ENCODE results near the gene ZMYND19. TPM values are rescaled to one million over a fixed set of nuclear protein-coding genes. Genes with fewer than 3 reads are reported as not detected.
"Not testable (repeated sequence)": the region's sequence is repeated elsewhere in the genome, so short reads cannot be mapped to it uniquely, and the experiment has no call there.

ZMYND19 gene
- total and polyA plus RNA-seq, 2 donors (not counting 3 experiments of a cell fraction or from before 2014, with no cell fraction given): 22.8 to 32.6 TPM

GRCh38 chr9:137550958-137551263 lies 39.4 kb downstream of the ZMYND19 start:
- H4K20me1 ChIP-seq (replicated peaks; ENCODE audit: control insufficient read depth, extremely low read depth, insufficient read depth, low read length); H3K9me1 ChIP-seq (replicated peaks; ENCODE audit: control insufficient read depth, extremely low read depth, insufficient read depth, low read length); BruUV-seq (replicated peaks); H3K79me2 ChIP-seq (ENCODE audit: control insufficient read depth, insufficient read depth, low read length); CTCF ChIA-PET; dilution Hi-C loops (cut with MboI; ENCODE audit: extremely low pct_ligation_motif_present, low sequenced_read_pairs); H3K4me1 ChIP-seq (ENCODE audit: control insufficient read depth, extremely low read depth, insufficient read depth, low read length); H3K36me3 ChIP-seq (ENCODE audit: control insufficient read depth in 2 of 2, extremely low read depth in 1 of 2, insufficient read depth in 2 of 2, low read length in 2 of 2); POLR2A ChIA-PET; H3K9me3 ChIP-seq (replicated peaks; ENCODE audit: control insufficient read depth, insufficient read depth, low read length); H3K27me3 ChIP-seq (ENCODE audit: control insufficient read depth in 2 of 2, insufficient read depth in 2 of 2, low read length in 2 of 2); DNase-seq (ENCODE audit: low read depth, low spot score); FAIRE-seq: not testable (repeated sequence)
- H3K27ac ChIP-seq (ENCODE audit: insufficient read depth, low read depth, low read length): peak overlapping the region; percentile 49
- intact Hi-C loops (cut with micrococcal nuclease): loop anchor here (1.0 to 2.0 kb wide), 2 partner anchors 39 to 68 kb away; partner anchors contain the start of genes EHMT1 and ZMYND19
- peak overlapping the region; percentile 76 for H2AFZ ChIP-seq (ENCODE audit: low read depth, low read length)
- H3K9ac ChIP-seq (replicated peaks; ENCODE audit: extremely low read depth, insufficient read depth, low read length): peak overlapping the region; percentile 55
- H3K4me3 ChIP-seq (replicated peaks in 1 of 3; ENCODE audit: insufficient read depth in 1 of 3, low read depth in 1 of 3, low read length in 3 of 3): peak overlapping the region; percentile 54 to 64 (median 61)
- peak overlapping the region; percentile 84 for H3K4me2 ChIP-seq (ENCODE audit: insufficient read depth, low read length)

GRCh38 chr9:137550231-137550621 lies 40.1 kb downstream of the ZMYND19 start, which contains the start of gene PNPLA7:
PNPLA7 (minus strand) TSS chr9:137550402; CDS start chr9:137550197, 205 bp downstream.
- dilution Hi-C loops (cut with MboI; ENCODE audit: extremely low pct_ligation_motif_present, low sequenced_read_pairs) (no loop called here), intact Hi-C loops (cut with micrococcal nuclease) (loop anchor here (2.0 kb wide), 1 partner anchor 69 kb away; the partner anchor contains the start of gene EHMT1)
- Histone ChIP-seq H2AFZ (ENCODE audit: low read depth, low read length) (peak within 1 kb of the TSS; percentile 76), H3K4me3 (replicated peaks in 1 of 3; ENCODE audit: insufficient read depth in 1 of 3, low read depth in 1 of 3, low read length in 3 of 3) (peak within 1 kb of the TSS; percentile 54 to 64 (median 61)), H3K4me2 (ENCODE audit: insufficient read depth, low read length) (peak within 1 kb of the TSS; percentile 84), H4K20me1 (replicated peaks; ENCODE audit: control insufficient read depth, extremely low read depth, insufficient read depth, low read length) (no peaks in the 10 kb centered on the region), H3K27me3 (ENCODE audit: control insufficient read depth in 2 of 2, insufficient read depth in 2 of 2, low read length in 2 of 2) (no peaks in the 10 kb centered on the region), H3K27ac (ENCODE audit: insufficient read depth, low read depth, low read length) (peak within 1 kb of the TSS; percentile 49), H3K9ac (replicated peaks; ENCODE audit: extremely low read depth, insufficient read depth, low read length) (peak within 1 kb of the TSS; percentile 55), H3K4me1 (ENCODE audit: control insufficient read depth, extremely low read depth, insufficient read depth, low read length) (peaks cover 9% of the 10 kb centered on the region), H3K36me3 (ENCODE audit: control insufficient read depth in 2 of 2, extremely low read depth in 1 of 2, insufficient read depth in 2 of 2, low read length in 2 of 2) (peaks cover 0 to 2% of the 10 kb centered on the region in 2 experiments), H3K9me3 (replicated peaks; ENCODE audit: control insufficient read depth, insufficient read depth, low read length) (no peaks in the 10 kb centered on the region), H3K79me2 (ENCODE audit: control insufficient read depth, insufficient read depth, low read length) (peaks cover 5% of the 10 kb centered on the region), H3K9me1 (replicated peaks; ENCODE audit: control insufficient read depth, extremely low read depth, insufficient read depth, low read length) (no peaks in the 10 kb centered on the region)
- TF ChIP-seq MYC (IDR thresholded peaks at IDR 0.05; ENCODE audit: low read depth, low read length) (no peak), FOS (IDR thresholded peaks at IDR 0.05; ENCODE audit: borderline replicate concordance, insufficient read depth, low read length) (no peak), MAX (IDR thresholded peaks at IDR 0.05; ENCODE audit: insufficient read depth, insufficient read length) (peak; percentile 75), POLR2A (IDR thresholded peaks at IDR 0.05; ENCODE audit: low read depth, low read length) (no peak), EZH2 (IDR thresholded peaks at IDR 0.05; ENCODE audit: borderline replicate concordance, low read depth, low read length, severe bottlenecking) (no peak), CTCF (IDR thresholded peaks at IDR 0.05; ENCODE audit: extremely low read depth in 1 of 2, insufficient read depth in 1 of 2, low read depth in 1 of 2, low read length in 2 of 2) (no peak)
- FAIRE-seq (peak; percentile 91), DNase-seq (ENCODE audit: low read depth, low spot score) (peak; percentile 62)
- no TSS peak for BruUV-seq (replicated peaks)
- POLR2A ChIA-PET: no interaction called here
- CTCF ChIA-PET: no interaction called here
